ENCODE results near the gene SRPK1.

DNA sequence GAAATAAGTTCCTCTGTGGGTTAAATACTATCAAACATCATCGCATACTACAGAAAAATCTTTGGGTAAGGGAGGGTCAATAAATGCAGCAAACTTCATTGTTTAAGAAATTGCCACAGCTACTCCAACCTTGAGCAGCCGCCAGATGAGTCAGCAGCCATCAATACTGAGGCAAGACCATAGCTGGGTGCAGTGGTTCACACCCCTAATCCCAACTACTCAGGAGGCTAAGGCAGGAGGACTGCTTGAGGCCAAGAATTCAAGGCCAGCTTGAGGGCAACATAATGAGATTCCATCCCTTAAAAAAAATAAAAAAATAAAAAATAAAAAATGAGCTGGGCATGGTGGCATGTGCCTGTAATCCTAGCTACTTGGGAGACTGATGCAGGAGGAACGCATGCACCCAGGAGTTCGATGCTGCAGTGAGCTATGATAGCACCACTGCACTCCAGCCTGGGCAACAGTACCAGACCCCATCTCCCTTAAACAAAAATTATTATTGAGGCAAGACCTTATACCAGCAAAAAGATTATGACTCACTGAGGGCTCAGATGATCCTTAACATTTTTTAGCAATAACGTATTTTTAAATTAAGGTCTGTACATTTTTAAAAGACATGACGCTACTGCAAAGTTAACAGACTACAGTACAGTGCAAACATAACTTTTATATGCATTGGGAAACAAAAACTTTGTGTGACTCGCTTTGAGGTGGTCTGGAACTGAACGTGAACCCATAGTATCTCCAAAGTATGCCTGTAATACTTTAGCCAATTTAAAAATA lies 8.8 kb downstream of the SRPK1 start:
- TF ChIP-seq, protein P1, sequence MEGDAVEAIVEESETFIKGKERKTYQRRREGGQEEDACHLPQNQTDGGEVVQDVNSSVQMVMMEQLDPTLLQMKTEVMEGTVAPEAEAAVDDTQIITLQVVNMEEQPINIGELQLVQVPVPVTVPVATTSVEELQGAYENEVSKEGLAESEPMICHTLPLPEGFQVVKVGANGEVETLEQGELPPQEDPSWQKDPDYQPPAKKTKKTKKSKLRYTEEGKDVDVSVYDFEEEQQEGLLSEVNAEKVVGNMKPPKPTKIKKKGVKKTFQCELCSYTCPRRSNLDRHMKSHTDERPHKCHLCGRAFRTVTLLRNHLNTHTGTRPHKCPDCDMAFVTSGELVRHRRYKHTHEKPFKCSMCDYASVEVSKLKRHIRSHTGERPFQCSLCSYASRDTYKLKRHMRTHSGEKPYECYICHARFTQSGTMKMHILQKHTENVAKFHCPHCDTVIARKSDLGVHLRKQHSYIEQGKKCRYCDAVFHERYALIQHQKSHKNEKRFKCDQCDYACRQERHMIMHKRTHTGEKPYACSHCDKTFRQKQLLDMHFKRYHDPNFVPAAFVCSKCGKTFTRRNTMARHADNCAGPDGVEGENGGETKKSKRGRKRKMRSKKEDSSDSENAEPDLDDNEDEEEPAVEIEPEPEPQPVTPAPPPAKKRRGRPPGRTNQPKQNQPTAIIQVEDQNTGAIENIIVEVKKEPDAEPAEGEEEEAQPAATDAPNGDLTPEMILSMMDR (IDR thresholded peaks at IDR 0.05) = no peak
- TF ChIP-seq EP300 (IDR thresholded peaks at IDR 0.05; ENCODE audit: low read depth) (no peak), POLR2A (IDR thresholded peaks at IDR 0.05) (no peak), POLR2AphosphoS5 (IDR thresholded peaks at IDR 0.05) (no peak)
